Esophagus squamous epithelium (tissue), 5 donors: ENCODE measurements around the gene ZNF800. TPM values are rescaled to one million over a fixed set of nuclear protein-coding genes. Genes with fewer than 3 reads are reported as not detected.

Source experiments
- DNase-seq: peaks from one replicate; lab custom pipeline; 2025; lab: John Stamatoyannopoulos, UW
- H3K27ac ChIP-seq, 4 donors: fragments of 200-600 bp; sonication (generic); one replicate each; pipeline ENCODE4 v1.5.1; 2016 to 2019; ENCODE audit warnings: mild to moderate bottlenecking in 1 of 4
- H3K27me3 ChIP-seq, 4 donors: fragments of 200-600 bp; sonication (generic); 1 replicate in 3 of 4; 2 replicates in 1 of 4; pipeline versions ENCODE4 v1.5.1 to v1.6.0; 2017 to 2021; ENCODE audit warnings: antibody characterized with exemption in 1 of 4
- H3K36me3 ChIP-seq, 3 donors: fragments of 200-600 bp; sonication (generic); one replicate each; pipeline ENCODE4 v1.5.1; 2016 to 2019
- H3K4me1 ChIP-seq, 3 donors: fragments of 200-600 bp; sonication (generic); one replicate each; pipeline ENCODE4 v1.5.1; 2017 to 2019
- H3K4me3 ChIP-seq, 4 donors: fragments of 200-600 bp; sonication (generic); 1 replicate in 3 of 4; 2 replicates in 1 of 4; pipeline ENCODE4 v1.5.1; 2016 to 2019; ENCODE audit warnings: mild to moderate bottlenecking in 2 of 4, moderate library complexity in 1 of 4
- H3K9me3 ChIP-seq, 3 donors: fragments of 200-600 bp; sonication (generic); one replicate each; pipeline ENCODE4 v1.5.1; 2016 to 2019
- POLR2A ChIP-seq, 4 donors: fragments of 450-650 bp; IDR thresholded peaks; one replicate each; pipeline ENCODE4 v1.6.1; 2017; ENCODE audit warnings: antibody characterized with exemption in 4 of 4, mild to moderate bottlenecking in 4 of 4, moderate library complexity in 3 of 4
- WGBS, 2 donors: methylation state at CpG; one replicate each; pipeline ENCODE4 v1.1.5; 2018; 5-methylcytosine and 5-hydroxymethylcytosine counted together
- intact Hi-C: fragments of 100-400 bp; cut with DNase I; formaldehyde crosslinking; loops from one replicate; pipeline ENCODE4 v1.15.0; 2022
- total RNA-seq, 4 donors: library from RNA; depleted of rRNA; stranded (reverse); fragments of >200 nt; gene quantifications; one replicate each; pipeline ENCODE4 v1.1.0, GENCODE V29; 2016
- TF ChIP-seq, protein P1 (sequence below), 6 experiments: fragments of 450-650 bp in 4 of 6; fragments of 200-600 bp in 2 of 6; sonication (generic) in 2 of 6; IDR thresholded peaks; one replicate each; pipeline ENCODE4 v1.5.1; 2016 to 2019; ENCODE audit warnings: antibody characterized with exemption in 6 of 6, mild to moderate bottlenecking in 4 of 6, moderate library complexity in 4 of 6
- donor health status: DM: yes; HTN: yes; CAD: no.

Gene ZNF800
- total RNA-seq, 4 donors from 2014 or later: 21.1 to 27.8 (median 24.2) TPM

DNA sequence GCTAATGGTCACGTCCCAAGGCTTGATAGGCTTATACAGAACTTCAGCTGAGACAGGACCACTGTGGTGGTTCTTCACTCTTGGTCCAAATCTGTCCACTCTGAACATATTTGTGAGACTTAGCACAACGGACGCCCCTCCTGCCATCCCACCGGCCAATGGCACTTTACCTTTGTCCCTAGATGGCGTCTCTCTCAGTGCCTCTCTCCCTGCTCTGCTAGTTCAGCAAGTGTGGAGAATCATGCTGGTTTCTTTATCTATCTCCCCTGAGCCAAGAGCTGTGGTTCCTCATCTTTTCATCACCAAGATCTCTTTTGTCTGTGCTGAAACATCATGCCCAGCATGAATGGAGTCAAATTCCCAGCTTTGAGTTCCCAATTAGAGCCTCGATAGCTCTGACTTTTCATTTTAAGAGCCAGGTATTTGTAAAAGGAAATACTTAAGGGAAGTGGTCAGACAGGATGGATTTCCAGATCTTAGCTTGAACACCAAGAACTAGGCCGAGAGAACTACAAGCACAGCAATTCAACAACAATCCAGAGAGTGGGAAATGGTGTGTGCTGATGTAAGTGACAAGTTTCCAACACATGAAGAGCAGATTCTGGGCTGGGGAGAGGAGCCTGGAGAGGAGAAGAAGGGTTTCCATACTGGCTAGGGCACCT is 69.5 kb downstream of the ZNF800 start:
- Histone ChIP-seq H3K4me3 (no peak overlapping the region), H3K4me1 (no peaks in the 10 kb centered on the region), H3K27ac (no peak overlapping the region), H3K36me3 (no peaks in the 10 kb centered on the region), H3K9me3 (no peaks in the 10 kb centered on the region), H3K27me3 (no peaks in the 10 kb centered on the region)
- 53 to 55% methylated on average over 7 of the region's 7 CpGs for WGBS, 2 donors
- intact Hi-C loops: no loop called here
- DNase-seq: no peak
- no peak for TF ChIP-seq POLR2A (IDR thresholded peaks at IDR 0.05)
- TF ChIP-seq, protein P1, sequence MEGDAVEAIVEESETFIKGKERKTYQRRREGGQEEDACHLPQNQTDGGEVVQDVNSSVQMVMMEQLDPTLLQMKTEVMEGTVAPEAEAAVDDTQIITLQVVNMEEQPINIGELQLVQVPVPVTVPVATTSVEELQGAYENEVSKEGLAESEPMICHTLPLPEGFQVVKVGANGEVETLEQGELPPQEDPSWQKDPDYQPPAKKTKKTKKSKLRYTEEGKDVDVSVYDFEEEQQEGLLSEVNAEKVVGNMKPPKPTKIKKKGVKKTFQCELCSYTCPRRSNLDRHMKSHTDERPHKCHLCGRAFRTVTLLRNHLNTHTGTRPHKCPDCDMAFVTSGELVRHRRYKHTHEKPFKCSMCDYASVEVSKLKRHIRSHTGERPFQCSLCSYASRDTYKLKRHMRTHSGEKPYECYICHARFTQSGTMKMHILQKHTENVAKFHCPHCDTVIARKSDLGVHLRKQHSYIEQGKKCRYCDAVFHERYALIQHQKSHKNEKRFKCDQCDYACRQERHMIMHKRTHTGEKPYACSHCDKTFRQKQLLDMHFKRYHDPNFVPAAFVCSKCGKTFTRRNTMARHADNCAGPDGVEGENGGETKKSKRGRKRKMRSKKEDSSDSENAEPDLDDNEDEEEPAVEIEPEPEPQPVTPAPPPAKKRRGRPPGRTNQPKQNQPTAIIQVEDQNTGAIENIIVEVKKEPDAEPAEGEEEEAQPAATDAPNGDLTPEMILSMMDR (IDR thresholded peaks at IDR 0.05): no peak

DNA sequence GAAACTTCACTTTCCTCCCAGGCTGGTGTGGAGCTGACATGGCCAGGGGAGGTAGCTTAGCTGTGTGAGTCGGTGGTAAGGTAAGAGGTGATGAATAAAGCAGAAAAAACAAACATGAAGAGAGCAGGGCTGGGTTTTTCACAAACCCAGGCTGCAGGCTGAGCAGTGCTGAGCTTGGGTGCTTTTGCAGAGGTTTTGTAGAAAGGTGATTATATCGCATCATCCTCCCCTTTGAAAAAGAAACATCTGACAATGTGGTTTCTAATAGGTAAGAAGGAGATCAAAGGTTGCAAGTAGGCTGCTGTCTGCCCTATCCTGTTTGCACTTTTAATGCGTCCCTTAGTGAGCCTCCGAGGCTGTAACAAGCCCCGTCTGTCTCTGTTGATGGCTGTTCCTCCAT is 70.2 kb downstream of the ZNF800 start:
- no peaks in the 10 kb centered on the region for H3K9me3 ChIP-seq
- intact Hi-C loops: no loop called here
- no peaks in the 10 kb centered on the region for H3K4me1 ChIP-seq
- H3K27ac ChIP-seq: no peak overlapping the region
- no peak for TF ChIP-seq POLR2A (IDR thresholded peaks at IDR 0.05)
- TF ChIP-seq, protein P1 (IDR thresholded peaks at IDR 0.05): no peak
- DNase-seq: no peak
- H3K27me3 ChIP-seq: no peaks in the 10 kb centered on the region
- H3K36me3 ChIP-seq: no peaks in the 10 kb centered on the region
- H3K4me3 ChIP-seq: no peak overlapping the region
- 43 to 44% methylated on average over 5 of the region's 5 CpGs for WGBS, 2 donors

DNA sequence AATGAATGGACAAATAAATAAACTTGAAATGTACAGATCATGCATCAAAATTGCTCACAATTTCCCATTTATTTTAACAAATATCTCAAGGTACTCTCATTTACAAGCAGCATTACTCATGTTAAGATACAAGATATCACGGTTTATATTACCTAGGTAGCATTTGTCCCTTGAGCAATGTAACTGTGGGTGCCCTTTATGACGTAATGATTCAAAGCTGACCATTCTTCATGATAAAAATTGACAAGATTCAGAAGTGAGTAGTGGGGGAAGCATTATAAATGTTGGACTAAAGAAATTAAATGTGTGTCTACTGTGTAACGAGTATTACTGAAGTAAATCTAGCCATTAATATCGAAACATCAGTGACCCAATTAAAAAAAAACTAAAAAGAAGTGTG is 71.5 kb downstream of the ZNF800 start:
- TF ChIP-seq, protein P1 (IDR thresholded peaks at IDR 0.05): no peak
- H3K4me1 ChIP-seq: no peaks in the 10 kb centered on the region
- H3K4me3 ChIP-seq: no peak overlapping the region
- no peak overlapping the region for H3K27ac ChIP-seq
- no peak for DNase-seq
- WGBS, 2 donors: 82 to 92% methylated on average over 4 of the region's 4 CpGs
- no peaks in the 10 kb centered on the region for H3K27me3 ChIP-seq
- no peaks in the 10 kb centered on the region for H3K9me3 ChIP-seq
- no peaks in the 10 kb centered on the region for H3K36me3 ChIP-seq
- intact Hi-C loops: no loop called here

Other genes with a start within 250 kb of the ZNF800 start
- under 1 TPM in 1 of 4 donors, not detected in 3; 0.57 TPM for gene GRM8, start 139.8 kb downstream of the ZNF800 start, total RNA-seq
- 10 to 100 TPM; 13.5 to 17.3 (median 14.9) TPM for gene GCC1, start 192.9 kb upstream of the ZNF800 start, total RNA-seq
- gene ARF5, start 195.7 kb upstream of the ZNF800 start, total RNA-seq: 100 to 1,000 TPM; 169 to 260 (median 209) TPM
- 1 to 10 TPM in 3 of 4 donors, not detected in 1; 1.1 to 3.1 (median 2.9) TPM for gene FSCN3, start 201.0 kb upstream of the ZNF800 start, total RNA-seq
- gene PAX4, start 225.4 kb upstream of the ZNF800 start, total RNA-seq: not detected